NT2/D1 (cell line): ENCODE results near the gene ZNF627.
"Not testable (repeated sequence)": the region's sequence is repeated elsewhere in the genome, so short reads cannot be mapped to it uniquely, and the experiment has no call there.

Experiments used
- YY1 ChIP-seq: IDR thresholded peaks from 2 replicates; pipeline ENCODE4 v1.6.1; 2011; ENCODE audit not compliant: insufficient read length, insufficient read depth
- ZNF274 ChIP-seq: IDR thresholded peaks from 2 replicates; pipeline ENCODE4 v1.6.1; 2011; ENCODE audit warnings: mild to moderate bottlenecking, low read depth, low read length

GRCh38 chr19:11622401-11622800 lies 25.1 kb downstream of the ZNF627 start:
- not testable (repeated sequence) for TF ChIP-seq ZNF274, YY1
